Endodermal cell (in vitro differentiated cells): Measurements from ENCODE around the gene STRC. TPM values are rescaled to one million over a fixed set of nuclear protein-coding genes. Genes with fewer than 3 reads are reported as not detected.
"Not testable (repeated sequence)": the region's sequence is repeated elsewhere in the genome, so short reads cannot be mapped to it uniquely, and the experiment has no call there.

Experiments used
- DNase-seq: peaks from one replicate; pipeline ENCODE4 v3.0.0-alpha.2; 2017
- H3K27ac ChIP-seq: 2 replicates; pipeline ENCODE4 v1.5.1; 2013; ENCODE audit warnings: mild to moderate bottlenecking, low read depth, low read length, moderate library complexity
- H3K27me3 ChIP-seq: 2 replicates; pipeline ENCODE4 v1.6.1; 2013; ENCODE audit warnings: mild to moderate bottlenecking, low read length, moderate library complexity; ENCODE audit not compliant: insufficient read depth, control insufficient read depth, poor library complexity, severe bottlenecking
- H3K36me3 ChIP-seq: 2 replicates; pipeline ENCODE4 v1.7.0; 2013; ENCODE audit warnings: mild to moderate bottlenecking, low read length, moderate library complexity; ENCODE audit not compliant: control insufficient read depth, insufficient read depth
- H3K4me1 ChIP-seq: one replicate; pipeline ENCODE4 v1.7.0; 2013; ENCODE audit warnings: low read length; ENCODE audit not compliant: control insufficient read depth, insufficient read depth
- H3K4me3 ChIP-seq: 2 replicates; pipeline ENCODE4 v1.5.1; 2013; ENCODE audit warnings: mild to moderate bottlenecking, low read length, moderate library complexity
- H3K9ac ChIP-seq: 2 replicates; pipeline ENCODE4 v1.6.1; 2013; ENCODE audit warnings: mild to moderate bottlenecking, low read length, moderate library complexity; ENCODE audit not compliant: poor library complexity, severe bottlenecking; ENCODE audit errors: extremely low read depth
- H3K9me3 ChIP-seq: 2 replicates; pipeline ENCODE4 v1.6.1; 2013; ENCODE audit warnings: mild to moderate bottlenecking, low read length, moderate library complexity; ENCODE audit not compliant: control insufficient read depth
- H3K27ac Mint-ChIP-seq: 2 replicates; pipeline ENCODE4 v1.8.0; 2020; ENCODE audit warnings: mixed read lengths
- H3K27me3 Mint-ChIP-seq: 2 replicates; pipeline ENCODE4 v1.8.0; 2021; ENCODE audit warnings: mild to moderate bottlenecking, mixed read lengths; ENCODE audit not compliant: insufficient read depth
- H3K36me3 Mint-ChIP-seq: 2 replicates; pipeline ENCODE4 v1.8.0; 2020; ENCODE audit warnings: low read depth, mixed read lengths
- H3K4me1 Mint-ChIP-seq: 2 replicates; pipeline ENCODE4 v1.8.0; 2020; ENCODE audit warnings: mixed read lengths
- H3K4me3 Mint-ChIP-seq: 2 replicates; pipeline ENCODE4 v1.8.0; 2020; ENCODE audit warnings: mild to moderate bottlenecking, moderate library complexity, mixed read lengths
- H3K9me3 Mint-ChIP-seq: 2 replicates; pipeline ENCODE4 v1.8.0; 2020; ENCODE audit warnings: mild to moderate bottlenecking, mixed read lengths
- WGBS, 2 experiments: methylation state at CpG; one replicate each; pipeline versions ENCODE4 v1.1.5 to v1.1.7; 2013; ENCODE audit warnings: missing lambda C conversion rate in 2 of 2, mixed read lengths in 1 of 2; ENCODE audit not compliant: insufficient coverage in 1 of 2, insufficient read length in 1 of 2; 5-methylcytosine and 5-hydroxymethylcytosine counted together
- total RNA-seq, 2 donors: library from RNA; stranded (reverse); fragmentation: NEBNext Ultra II Directional in 1 of 2; extraction: Animal tissue kit (Norgen Biotek cat#: 25700) in 1 of 2; gene quantifications; 2 replicates in 1 of 2; 3 replicates in 1 of 2; pipeline ENCODE4 v1.2.1, GENCODE V29; 2021

Gene STRC
- total RNA-seq, 2 donors from 2014 or later: 0.62 TPM; not detected in 1

- WGBS, 2 experiments: no CpG with 5 or more reads among the region's 8 CpGs
- not testable (repeated sequence) for H3K9me3 ChIP-seq, H3K9ac ChIP-seq, H3K4me3 ChIP-seq, H3K27ac ChIP-seq, H3K27me3 ChIP-seq, H3K36me3 Mint-ChIP-seq, H3K4me1 ChIP-seq, H3K27ac Mint-ChIP-seq, H3K36me3 ChIP-seq, H3K9me3 Mint-ChIP-seq, H3K27me3 Mint-ChIP-seq, H3K4me1 Mint-ChIP-seq, H3K4me3 Mint-ChIP-seq, DNase-seq
These were observed 850 bp downstream of the STRC start for GRCh38 chr15:43617750-43618149.

GRCh38 chr15:43602233-43602632 lies 16.4 kb downstream of the STRC start:
- H3K9me3 ChIP-seq, H3K4me1 Mint-ChIP-seq, DNase-seq, H3K36me3 Mint-ChIP-seq, H3K27ac ChIP-seq, H3K4me1 ChIP-seq, H3K27ac Mint-ChIP-seq, H3K9me3 Mint-ChIP-seq, H3K4me3 ChIP-seq, H3K4me3 Mint-ChIP-seq, H3K36me3 ChIP-seq, H3K9ac ChIP-seq: not testable (repeated sequence)
- peaks cover 21% of the 10 kb centered on the region for H3K27me3 Mint-ChIP-seq
- 86 to 93% methylated on average over 6 of the region's 6 CpGs for WGBS, 2 experiments
- peaks cover 11% of the 10 kb centered on the region for H3K27me3 ChIP-seq

GRCh38 chr15:43600200-43600599 lies 18.4 kb downstream of the STRC start:
- H3K9ac ChIP-seq, H3K4me3 ChIP-seq, H3K4me1 Mint-ChIP-seq, H3K4me3 Mint-ChIP-seq, H3K27ac ChIP-seq, H3K27ac Mint-ChIP-seq, H3K4me1 ChIP-seq, H3K36me3 Mint-ChIP-seq, DNase-seq, H3K9me3 ChIP-seq, H3K36me3 ChIP-seq, H3K9me3 Mint-ChIP-seq: not testable (repeated sequence)
- no CpG with 5 or more reads among the region's 2 CpGs for WGBS, 2 experiments
- peaks cover 25% of the 10 kb centered on the region for H3K27me3 Mint-ChIP-seq
- H3K27me3 ChIP-seq: peaks cover 11% of the 10 kb centered on the region

GRCh38 chr15:43599131-43599530 lies 19.5 kb downstream of the STRC start:
- H3K27ac Mint-ChIP-seq, H3K9ac ChIP-seq, DNase-seq, H3K36me3 ChIP-seq, H3K27ac ChIP-seq, H3K4me3 Mint-ChIP-seq, H3K36me3 Mint-ChIP-seq, H3K9me3 ChIP-seq, H3K9me3 Mint-ChIP-seq, H3K4me1 Mint-ChIP-seq, H3K4me1 ChIP-seq, H3K4me3 ChIP-seq: not testable (repeated sequence)
- peaks cover 20% of the 10 kb centered on the region for H3K27me3 Mint-ChIP-seq
- WGBS, 2 experiments: 100% methylated on average over 1 of the region's 6 CpGs; no CpG with 5 or more reads in 1 of the 2 experiments
- H3K27me3 ChIP-seq: peaks cover 11% of the 10 kb centered on the region

GRCh38 chr15:43593328-43594190 lies 25.0 kb downstream of the STRC start, which contains the start of gene CKMT1B:
Gene CKMT1B, plus strand, starts transcription at chr15:43594027. Its CDS starts 192 bp downstream, at chr15:43594219.
- not testable (repeated sequence) for H3K9me3 Mint-ChIP-seq, H3K4me1 Mint-ChIP-seq, H3K4me3 ChIP-seq, H3K27ac Mint-ChIP-seq, H3K27me3 Mint-ChIP-seq, DNase-seq, H3K36me3 ChIP-seq, H3K27ac ChIP-seq, H3K9ac ChIP-seq, H3K4me1 ChIP-seq, H3K9me3 ChIP-seq, H3K36me3 Mint-ChIP-seq, H3K27me3 ChIP-seq, H3K4me3 Mint-ChIP-seq
- no CpG with 5 or more reads among the region's 43 CpGs for WGBS, 2 experiments

GRCh38 chr15:43592841-43593240 lies 25.8 kb downstream of the STRC start:
- not testable (repeated sequence) for H3K9me3 Mint-ChIP-seq, H3K4me3 ChIP-seq, H3K36me3 Mint-ChIP-seq, H3K27me3 Mint-ChIP-seq, H3K27ac Mint-ChIP-seq, H3K27ac ChIP-seq, H3K9me3 ChIP-seq, H3K9ac ChIP-seq, H3K4me3 Mint-ChIP-seq, H3K27me3 ChIP-seq, H3K36me3 ChIP-seq, H3K4me1 Mint-ChIP-seq, H3K4me1 ChIP-seq, DNase-seq
- WGBS, 2 experiments: no CpG with 5 or more reads among the region's 8 CpGs
